ENCODE results near the gene ENOX1.

DNA sequence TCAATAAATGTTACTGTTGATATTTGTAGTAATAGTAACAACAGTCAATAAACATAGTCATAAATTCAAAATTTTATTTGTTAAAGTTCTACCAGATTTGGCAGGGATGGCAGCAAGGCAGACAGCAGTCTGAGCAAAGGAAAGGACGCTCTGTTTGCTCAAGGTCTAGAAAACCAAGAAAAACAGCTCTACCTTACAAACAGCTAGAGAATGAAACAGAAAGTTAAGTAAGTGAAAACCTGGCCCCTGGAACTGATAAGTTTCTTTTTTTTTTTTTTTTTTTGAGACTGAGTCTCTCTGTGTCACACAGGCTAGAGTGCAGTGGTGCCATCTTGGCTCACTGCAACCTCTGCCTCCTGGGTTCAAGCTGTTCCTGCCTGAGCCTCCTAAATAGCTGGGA is 27.9 kb downstream of the ENOX1 start:
- TF ChIP-seq, protein P1, sequence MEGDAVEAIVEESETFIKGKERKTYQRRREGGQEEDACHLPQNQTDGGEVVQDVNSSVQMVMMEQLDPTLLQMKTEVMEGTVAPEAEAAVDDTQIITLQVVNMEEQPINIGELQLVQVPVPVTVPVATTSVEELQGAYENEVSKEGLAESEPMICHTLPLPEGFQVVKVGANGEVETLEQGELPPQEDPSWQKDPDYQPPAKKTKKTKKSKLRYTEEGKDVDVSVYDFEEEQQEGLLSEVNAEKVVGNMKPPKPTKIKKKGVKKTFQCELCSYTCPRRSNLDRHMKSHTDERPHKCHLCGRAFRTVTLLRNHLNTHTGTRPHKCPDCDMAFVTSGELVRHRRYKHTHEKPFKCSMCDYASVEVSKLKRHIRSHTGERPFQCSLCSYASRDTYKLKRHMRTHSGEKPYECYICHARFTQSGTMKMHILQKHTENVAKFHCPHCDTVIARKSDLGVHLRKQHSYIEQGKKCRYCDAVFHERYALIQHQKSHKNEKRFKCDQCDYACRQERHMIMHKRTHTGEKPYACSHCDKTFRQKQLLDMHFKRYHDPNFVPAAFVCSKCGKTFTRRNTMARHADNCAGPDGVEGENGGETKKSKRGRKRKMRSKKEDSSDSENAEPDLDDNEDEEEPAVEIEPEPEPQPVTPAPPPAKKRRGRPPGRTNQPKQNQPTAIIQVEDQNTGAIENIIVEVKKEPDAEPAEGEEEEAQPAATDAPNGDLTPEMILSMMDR (IDR thresholded peaks at IDR 0.05; ENCODE audit: control extremely low read depth in 1 of 3, insufficient read depth in 1 of 3, low read depth in 1 of 3, low read length in 3 of 3): no peak
- no peak for TF ChIP-seq RAD21 (IDR thresholded peaks at IDR 0.05 in 1 of 2, conservative IDR thresholded peaks at IDR 0.05 in 1 of 2; ENCODE audit: low read depth in 2 of 2, low read length in 2 of 2)
- no peak for TF ChIP-seq TCF12 (IDR thresholded peaks at IDR 0.05; ENCODE audit: low read depth, low read length)
- no peak for TF ChIP-seq FOSL1 (IDR thresholded peaks at IDR 0.05; ENCODE audit: insufficient read depth, low read depth, low read length)
- no peak for TF ChIP-seq YY1 (IDR thresholded peaks at IDR 0.05; ENCODE audit: low read depth, low read length)
- TF ChIP-seq POLR2AphosphoS5 (IDR thresholded peaks at IDR 0.05; ENCODE audit: low read depth, low read length): no peak
- TF ChIP-seq POLR2A (IDR thresholded peaks at IDR 0.05; ENCODE audit: control extremely low read depth in 1 of 2, low read depth in 2 of 2, low read length in 2 of 2): no peak
- no peak for TF ChIP-seq TAF7 (optimal IDR thresholded peaks at IDR 0.05; ENCODE audit: borderline replicate concordance, low read depth, low read length)
- TF ChIP-seq, protein P2, sequence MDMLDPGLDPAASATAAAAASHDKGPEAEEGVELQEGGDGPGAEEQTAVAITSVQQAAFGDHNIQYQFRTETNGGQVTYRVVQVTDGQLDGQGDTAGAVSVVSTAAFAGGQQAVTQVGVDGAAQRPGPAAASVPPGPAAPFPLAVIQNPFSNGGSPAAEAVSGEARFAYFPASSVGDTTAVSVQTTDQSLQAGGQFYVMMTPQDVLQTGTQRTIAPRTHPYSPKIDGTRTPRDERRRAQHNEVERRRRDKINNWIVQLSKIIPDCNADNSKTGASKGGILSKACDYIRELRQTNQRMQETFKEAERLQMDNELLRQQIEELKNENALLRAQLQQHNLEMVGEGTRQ (IDR thresholded peaks at IDR 0.05; ENCODE audit: low read length): no peak

Measured in H1 (cell line).